ENCODE results near the gene CASK.

CASK gene

DNA sequence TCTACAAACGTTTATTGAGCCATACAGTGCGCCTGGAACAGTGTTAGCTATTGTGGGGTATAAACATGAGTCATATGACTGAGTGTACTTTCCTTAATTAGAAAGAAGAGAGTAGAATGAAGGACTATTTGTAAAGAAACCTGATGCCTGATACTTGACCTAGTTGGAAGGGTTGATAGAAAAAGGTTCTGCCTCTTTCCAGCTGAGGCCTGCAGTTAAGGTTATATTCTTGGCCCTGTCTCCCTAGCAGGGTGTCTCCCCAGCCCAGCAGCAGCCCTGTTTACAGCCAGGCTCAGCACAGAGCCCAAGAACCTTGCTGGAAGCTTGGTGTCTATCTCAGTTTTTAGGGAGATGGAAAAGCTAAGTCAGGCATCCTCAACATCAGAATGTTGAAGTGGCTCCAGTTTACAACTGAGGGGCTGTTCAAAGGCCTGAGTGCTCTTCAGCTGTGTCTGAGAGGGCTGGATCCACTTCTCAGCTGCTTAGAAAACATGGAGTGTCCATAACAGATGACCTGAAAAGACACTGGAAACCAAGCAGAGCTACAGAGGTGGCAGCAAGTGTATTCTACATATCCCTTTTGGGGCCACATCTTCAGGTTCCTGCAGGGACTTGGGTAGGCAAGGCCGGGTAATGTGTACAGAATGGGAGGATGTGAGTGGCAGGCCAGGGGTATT is 454.6 kb downstream of the CASK start:
- no peak overlapping the region for H3K4me3 ChIP-seq (ENCODE audit: low read depth, low read length)
- TF ChIP-seq POLR2A (IDR thresholded peaks at IDR 0.05; ENCODE audit: extremely low read depth, insufficient read length), result no peak
- TF ChIP-seq, protein P1, sequence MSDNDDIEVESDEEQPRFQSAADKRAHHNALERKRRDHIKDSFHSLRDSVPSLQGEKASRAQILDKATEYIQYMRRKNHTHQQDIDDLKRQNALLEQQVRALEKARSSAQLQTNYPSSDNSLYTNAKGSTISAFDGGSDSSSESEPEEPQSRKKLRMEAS (IDR thresholded peaks at IDR 0.05; ENCODE audit: low read depth, low read length), result no peak
- no peak for TF ChIP-seq CTCF (IDR thresholded peaks at IDR 0.05; ENCODE audit: low read depth, low read length)
- TF ChIP-seq MYC (IDR thresholded peaks at IDR 0.05; ENCODE audit: low read depth, low read length), result no peak
- no peak for DNase-seq (ENCODE audit: low read depth)
